H9 (cell line): ENCODE measurements around the gene KCNMA1. TPM values are rescaled to one million over a fixed set of nuclear protein-coding genes. Genes with fewer than 3 reads are reported as not detected.

Experiments
- DNase-seq: peaks from one replicate; pipeline ENCODE4 v3.0.0-alpha.2; 2017
- H2AFZ ChIP-seq: one replicate; pipeline ENCODE4 v1.6.1; 2013; ENCODE audit warnings: mild to moderate bottlenecking, low read length, control low read depth, moderate library complexity
- H2AK5ac ChIP-seq: 2 replicates; pipeline ENCODE4 v1.6.1; 2013; ENCODE audit warnings: low read length, control low read depth, mixed read lengths; ENCODE audit not compliant: insufficient read length
- H2BK120ac ChIP-seq: one replicate; pipeline ENCODE4 v1.6.1; 2013; ENCODE audit warnings: low read depth, mild to moderate bottlenecking, low read length, control low read depth, inconsistent platforms; ENCODE audit not compliant: poor library complexity, severe bottlenecking
- H2BK12ac ChIP-seq: 2 replicates; pipeline ENCODE4 v1.6.1; 2013; ENCODE audit warnings: low read length, control low read depth, mixed read lengths, low read depth; ENCODE audit not compliant: insufficient read length
- H2BK15ac ChIP-seq: 2 replicates; pipeline ENCODE4 v1.6.1; 2013; ENCODE audit warnings: low read depth, low read length, control low read depth
- H2BK20ac ChIP-seq: one replicate; pipeline ENCODE4 v1.6.1; 2013; ENCODE audit warnings: low read depth, mild to moderate bottlenecking, low read length, control low read depth, inconsistent platforms; ENCODE audit not compliant: poor library complexity, severe bottlenecking
- H2BK5ac ChIP-seq: 2 replicates; pipeline ENCODE4 v1.6.1; 2013; ENCODE audit warnings: low read length, control low read depth, mixed read lengths; ENCODE audit not compliant: insufficient read length
- H3K14ac ChIP-seq: 2 replicates; pipeline ENCODE4 v1.6.1; 2013; ENCODE audit warnings: low read length, control low read depth; ENCODE audit not compliant: insufficient read depth
- H3K18ac ChIP-seq: 2 replicates; pipeline ENCODE4 v1.6.1; 2013; ENCODE audit warnings: low read depth, mild to moderate bottlenecking, mixed read lengths, low read length, control low read depth; ENCODE audit not compliant: insufficient read length
- H3K23ac ChIP-seq: 2 replicates; pipeline ENCODE4 v1.6.1; 2013; ENCODE audit warnings: low read length, control low read depth, mixed read lengths, low read depth; ENCODE audit not compliant: insufficient read length
- H3K23me2 ChIP-seq: 2 replicates; pipeline ENCODE4 v1.6.1; 2013; ENCODE audit warnings: low read depth, mild to moderate bottlenecking, mixed read lengths, low read length, control low read depth; ENCODE audit not compliant: insufficient read length, poor library complexity, severe bottlenecking
- H3K27ac ChIP-seq: 2 replicates; pipeline ENCODE4 v1.5.1; 2013; ENCODE audit warnings: low read length, control low read depth, mixed read lengths, low read depth; ENCODE audit not compliant: insufficient read length
- H3K27me3 ChIP-seq: 2 replicates; pipeline ENCODE4 v1.6.1; 2013; ENCODE audit warnings: low read length, control low read depth, inconsistent platforms; ENCODE audit not compliant: insufficient read depth
- H3K4ac ChIP-seq: 2 replicates; pipeline ENCODE4 v1.6.1; 2013; ENCODE audit warnings: low read depth, mild to moderate bottlenecking, control low read depth, inconsistent platforms, low read length, moderate library complexity
- H3K4me1 ChIP-seq: 2 replicates; pipeline ENCODE4 v1.6.1; 2013; ENCODE audit warnings: low read length, control low read depth, inconsistent platforms; ENCODE audit not compliant: insufficient read depth
- H3K4me2 ChIP-seq: 2 replicates; pipeline ENCODE4 v1.6.1; 2013; ENCODE audit warnings: low read length, control low read depth, mixed read lengths; ENCODE audit not compliant: insufficient read length, insufficient read depth
- H3K56ac ChIP-seq: 2 replicates; pipeline ENCODE4 v1.6.1; 2013; ENCODE audit warnings: low read depth, mild to moderate bottlenecking, mixed read lengths, low read length, control low read depth; ENCODE audit not compliant: insufficient read length
- H3K79me1 ChIP-seq: 2 replicates; pipeline ENCODE4 v1.6.1; 2013; ENCODE audit warnings: low read depth, mild to moderate bottlenecking, moderate library complexity, low read length, control low read depth, inconsistent platforms; ENCODE audit not compliant: insufficient read depth, poor library complexity, severe bottlenecking
- H3K79me2 ChIP-seq: 2 replicates; pipeline ENCODE4 v1.6.1; 2013; ENCODE audit warnings: low read length, control low read depth, inconsistent platforms; ENCODE audit not compliant: insufficient read depth
- H3K9ac ChIP-seq: 2 replicates; pipeline ENCODE4 v1.6.1; 2013; ENCODE audit warnings: low read length, control low read depth, mixed read lengths; ENCODE audit not compliant: insufficient read length; ENCODE audit errors: extremely low read depth
- H3K9me3 ChIP-seq: one replicate; pipeline ENCODE4 v1.6.1; 2013; ENCODE audit warnings: low read depth, low read length, inconsistent platforms; ENCODE audit not compliant: control insufficient read depth
- H3T11ph ChIP-seq: one replicate; pipeline ENCODE4 v1.6.1; 2013; ENCODE audit warnings: mild to moderate bottlenecking, low read length, control low read depth, inconsistent platforms
- H4K20me1 ChIP-seq: one replicate; pipeline ENCODE4 v1.6.1; 2013; ENCODE audit not compliant: control insufficient read depth, insufficient read length, insufficient read depth
- H4K5ac ChIP-seq: 2 replicates; pipeline ENCODE4 v1.6.1; 2013; ENCODE audit warnings: low read depth, mild to moderate bottlenecking, mixed read lengths, low read length, control low read depth; ENCODE audit not compliant: insufficient read length
- H4K8ac ChIP-seq: replicated peaks from 2 replicates; pipeline ENCODE4 v1.6.1; 2013; ENCODE audit warnings: low read length, control low read depth, mixed read lengths, low read depth; ENCODE audit not compliant: insufficient read length
- H4K91ac ChIP-seq: 2 replicates; pipeline ENCODE4 v1.6.1; 2013; ENCODE audit warnings: low read depth, mild to moderate bottlenecking, moderate library complexity, mixed read lengths, low read length, control low read depth; ENCODE audit not compliant: insufficient read length
- H3K27ac Mint-ChIP-seq, 3 experiments: 2 replicates in 2 of 3; 3 replicates in 1 of 3; pipeline ENCODE4 v1.8.0; 2020 to 2021; ENCODE audit warnings: mixed read lengths in 3 of 3, mild to moderate bottlenecking in 1 of 3, moderate library complexity in 1 of 3
- H3K27me3 Mint-ChIP-seq: 2 replicates; pipeline ENCODE4 v1.8.0; 2021; ENCODE audit warnings: low read depth, mild to moderate bottlenecking, moderate library complexity, mixed read lengths
- H3K36me3 Mint-ChIP-seq, 3 experiments: 2 replicates in 2 of 3; 3 replicates in 1 of 3; pipeline ENCODE4 v1.8.0; 2020 to 2021; ENCODE audit warnings: low read depth in 3 of 3, mixed read lengths in 3 of 3; ENCODE audit not compliant: insufficient read depth in 1 of 3
- H3K4me1 Mint-ChIP-seq, 2 experiments: 2 replicates each; pipeline ENCODE4 v1.8.0; 2020; ENCODE audit warnings: mixed read lengths in 2 of 2
- H3K4me3 Mint-ChIP-seq, 2 experiments: 2 replicates in 1 of 2; 3 replicates in 1 of 2; pipeline ENCODE4 v1.8.0; 2020 to 2021; ENCODE audit warnings: mild to moderate bottlenecking in 2 of 2, mixed read lengths in 2 of 2, moderate library complexity in 1 of 2
- H3K9me3 Mint-ChIP-seq, 2 experiments: 2 replicates in 1 of 2; 3 replicates in 1 of 2; pipeline ENCODE4 v1.8.0; 2020; ENCODE audit warnings: mild to moderate bottlenecking in 2 of 2, mixed read lengths in 2 of 2, moderate library complexity in 1 of 2
- CTCF ChIP-seq: fragments of 200-600 bp; sonication (generic); conservative IDR thresholded peaks from 3 replicates; pipeline ENCODE4 v1.8.0; 2021; ENCODE audit warnings: antibody characterized with exemption, mild to moderate bottlenecking
- WGBS: extraction: QIAGEN DNeasy Blood & Tissue Kit; methylation state at CpG from one replicate; pipeline ENCODE4 v1.1.7; 2013; ENCODE audit warnings: missing lambda C conversion rate, low lambda C conversion rate, mixed read lengths; ENCODE audit not compliant: insufficient read length; ENCODE audit errors: extremely low coverage; 5-methylcytosine and 5-hydroxymethylcytosine counted together
- total RNA-seq: library from RNA; stranded (reverse); gene quantifications from 2 replicates; pipeline ENCODE4 v1.2.1, GENCODE V29; 2021

The KCNMA1 gene
- total RNA-seq, 1 experiment from 2014 or later, result 2.0 TPM

- Mint-ChIP-seq H3K4me1 (peaks cover 11 to 12% of the 10 kb centered on the region in 2 experiments), H3K9me3 (no peaks in the 10 kb centered on the region), H3K27me3 (no peaks in the 10 kb centered on the region; the same call in 1 of the 2 replicates), H3K27ac (no peak overlapping the region), H3K36me3 (no peaks in the 10 kb centered on the region), H3K4me3 (no peak overlapping the region)
- Histone ChIP-seq H2AFZ (no peak overlapping the region), H2AK5ac (no peak overlapping the region), H3K4ac (no peak overlapping the region), H3T11ph (no peak overlapping the region), H4K8ac (no peak overlapping the region), H3K14ac (no peak overlapping the region), H3K27ac (no peak overlapping the region), H3K9me3 (no peaks in the 10 kb centered on the region), H3K4me2 (no peak overlapping the region), H2BK20ac (no peak overlapping the region), H3K18ac (no peak overlapping the region), H2BK5ac (no peak overlapping the region), H2BK12ac (no peak overlapping the region), H3K23me2 (no peaks in the 10 kb centered on the region), H2BK15ac (no peak overlapping the region), H3K9ac (no peak overlapping the region), H3K27me3 (no peaks in the 10 kb centered on the region), H4K91ac (no peak overlapping the region), H3K56ac (no peak overlapping the region), H3K79me1 (no peaks in the 10 kb centered on the region), H4K5ac (no peak overlapping the region), H3K79me2 (peaks cover 2% of the 10 kb centered on the region; the same call in 1 of the 2 replicates), H3K4me1 (no peaks in the 10 kb centered on the region), H4K20me1 (no peaks in the 10 kb centered on the region), H3K23ac (no peak overlapping the region), H2BK120ac (no peak overlapping the region)
- WGBS, result no CpG with 5 or more reads among the region's 12 CpGs
- no peak for TF ChIP-seq CTCF
- DNase-seq, result no peak
Observed at GRCh38 chr10:77001206-77001605, 636.4 kb downstream of the KCNMA1 start.
